Bronchial epithelial cell (primary cell): ENCODE results near the gene B3GALT2. TPM values are rescaled to one million over a fixed set of nuclear protein-coding genes. Genes with fewer than 3 reads are reported as not detected.

Experiments
- DNase-seq: peaks from one replicate; pipeline ENCODE4 v3.0.0-alpha.2; 2010; ENCODE audit warnings: low read depth
- FAIRE-seq: peaks from 2 replicates; lab custom pipeline; 2011; peaks lifted over from hg19 to GRCh38; lab: Jason Lieb, UNC
- H3K27me3 ChIP-seq: 2 replicates; pipeline ENCODE4 v1.5.1; 2011; ENCODE audit warnings: low read length; ENCODE audit not compliant: control insufficient read depth, insufficient read depth
- H3K36me3 ChIP-seq: 2 replicates; pipeline ENCODE4 v1.5.1; 2011; ENCODE audit warnings: low read length; ENCODE audit not compliant: control insufficient read depth, insufficient read depth
- H3K4me3 ChIP-seq: 2 replicates; pipeline ENCODE4 v1.5.1; 2011; ENCODE audit warnings: mild to moderate bottlenecking, low read depth, low read length, control low read depth
- CTCF ChIP-seq: IDR thresholded peaks from 2 replicates; pipeline ENCODE4 v1.5.1; 2011; ENCODE audit warnings: mild to moderate bottlenecking, moderate library complexity, low read length, control low read depth, inconsistent platforms; ENCODE audit not compliant: insufficient read depth, severe bottlenecking
- total RNA-seq: library from RNA; depleted of rRNA; stranded (reverse); fragments of >200 nt; gene quantifications from 2 replicates; pipeline ENCODE4 v1.2.1, GENCODE V29; 2014

Gene B3GALT2
- total RNA-seq, 1 donor from 2014 or later, result not detected

- peaks cover 6% of the 10 kb centered on the region for H3K36me3 ChIP-seq
- no peak overlapping the region for H3K4me3 ChIP-seq
- DNase-seq (no peak), FAIRE-seq (no peak)
- TF ChIP-seq CTCF, result no peak
- no peaks in the 10 kb centered on the region for H3K27me3 ChIP-seq
Measured at GRCh38 chr1:193144999-193145398, 41.4 kb downstream of the B3GALT2 start.

- no peak overlapping the region for H3K4me3 ChIP-seq
- DNase-seq (no peak), FAIRE-seq (no peak)
- no peak for TF ChIP-seq CTCF
- H3K36me3 ChIP-seq, result peaks cover 8% of the 10 kb centered on the region
- H3K27me3 ChIP-seq, result no peaks in the 10 kb centered on the region
Measured at GRCh38 chr1:193144361-193144938, 42.0 kb downstream of the B3GALT2 start.

- FAIRE-seq (no peak), DNase-seq (peak; percentile 17)
- no peak overlapping the region for H3K4me3 ChIP-seq
- peaks cover 8% of the 10 kb centered on the region for H3K36me3 ChIP-seq
- no peak for TF ChIP-seq CTCF
- H3K27me3 ChIP-seq, result no peaks in the 10 kb centered on the region
Measured at GRCh38 chr1:193143285-193143684, 43.1 kb downstream of the B3GALT2 start.

- TF ChIP-seq CTCF, result no peak
- no peaks in the 10 kb centered on the region for H3K27me3 ChIP-seq
- H3K4me3 ChIP-seq, result no peak overlapping the region
- no peak for DNase-seq
- peaks cover 5% of the 10 kb centered on the region for H3K36me3 ChIP-seq
- FAIRE-seq, result no peak
Measured at GRCh38 chr1:193142409-193142808, 44.0 kb downstream of the B3GALT2 start.

- DNase-seq (no peak), FAIRE-seq (no peak)
- peaks cover 5% of the 10 kb centered on the region for H3K36me3 ChIP-seq
- no peak overlapping the region for H3K4me3 ChIP-seq
- no peak for TF ChIP-seq CTCF
- no peaks in the 10 kb centered on the region for H3K27me3 ChIP-seq
Measured at GRCh38 chr1:193141804-193142203, 44.6 kb downstream of the B3GALT2 start.

- no peak overlapping the region for H3K4me3 ChIP-seq
- peaks cover 5% of the 10 kb centered on the region for H3K36me3 ChIP-seq
- DNase-seq (no peak), FAIRE-seq (peak; percentile 68)
- no peak for TF ChIP-seq CTCF
- H3K27me3 ChIP-seq, result no peaks in the 10 kb centered on the region
Measured at GRCh38 chr1:193140254-193140653, 46.2 kb downstream of the B3GALT2 start.
